ENCODE results near the gene DOCK10. TPM values are rescaled to one million over a fixed set of nuclear protein-coding genes. Genes with fewer than 3 reads are reported as not detected.

The DOCK10 gene
- total RNA-seq, 1 donor, result 176 TPM

- Histone ChIP-seq H3K4me1 (ENCODE audit: insufficient read depth, low read length) (peaks cover 54% of the 10 kb centered on the region), H3K27me3 (ENCODE audit: insufficient read depth, low read length) (no peaks in the 10 kb centered on the region), H3K9me3 (ENCODE audit: low read depth, low read length) (no peaks in the 10 kb centered on the region), H3K4me3 (ENCODE audit: low read length) (no peak overlapping the region)
These were observed 151.9 kb downstream of the DOCK10 start for GRCh38 chr2:224890372-224890771.

GRCh38 chr2:224887141-224887540 lies 155.1 kb downstream of the DOCK10 start:
- peaks cover 55% of the 10 kb centered on the region for H3K4me1 ChIP-seq (ENCODE audit: insufficient read depth, low read length)
- H3K4me3 ChIP-seq (ENCODE audit: low read length), result no peak overlapping the region
- no peaks in the 10 kb centered on the region for H3K27me3 ChIP-seq (ENCODE audit: insufficient read depth, low read length)
- no peaks in the 10 kb centered on the region for H3K9me3 ChIP-seq (ENCODE audit: low read depth, low read length)

DNA sequence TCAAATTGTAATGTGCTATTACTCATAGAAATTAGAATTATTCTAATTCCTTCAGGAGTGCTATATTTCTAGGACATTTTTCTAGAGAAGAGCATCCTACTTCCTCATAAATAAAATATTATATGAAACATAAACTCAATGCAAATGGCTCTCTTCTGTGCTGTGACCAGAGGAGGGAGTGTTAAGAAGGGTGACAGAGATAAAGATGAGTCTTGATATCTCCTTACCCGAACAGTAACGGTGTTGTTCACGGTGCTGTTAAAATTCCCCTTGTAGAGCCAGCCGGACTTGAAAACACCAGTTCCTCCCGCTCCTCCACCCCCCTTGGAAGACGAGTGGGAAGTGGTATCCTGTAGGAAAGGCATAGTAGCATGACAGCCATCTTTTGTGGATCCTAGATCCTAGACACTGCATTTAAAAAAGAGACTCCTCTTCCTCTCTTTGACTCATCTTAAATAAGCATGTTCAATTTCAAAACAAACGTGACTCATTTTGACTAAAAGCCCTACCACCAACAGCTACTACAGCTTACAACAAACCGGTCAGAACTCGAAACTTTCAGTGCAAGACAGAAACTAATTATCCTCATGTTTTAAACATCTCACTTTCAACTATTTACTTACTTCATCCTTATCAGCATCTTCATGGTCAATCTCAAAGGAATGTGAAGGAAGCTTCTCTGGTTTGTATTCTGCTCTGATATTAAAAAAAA lies 156.3 kb downstream of the DOCK10 start:
- H3K9me3 ChIP-seq (ENCODE audit: low read depth, low read length), result no peaks in the 10 kb centered on the region
- H3K27me3 ChIP-seq (ENCODE audit: insufficient read depth, low read length), result no peaks in the 10 kb centered on the region
- no peak overlapping the region for H3K4me3 ChIP-seq (ENCODE audit: low read length)
- H3K4me1 ChIP-seq (ENCODE audit: insufficient read depth, low read length), result peaks cover 54% of the 10 kb centered on the region

- Histone ChIP-seq H3K27me3 (ENCODE audit: insufficient read depth, low read length) (no peaks in the 10 kb centered on the region), H3K4me1 (ENCODE audit: insufficient read depth, low read length) (peaks cover 54% of the 10 kb centered on the region), H3K9me3 (ENCODE audit: low read depth, low read length) (no peaks in the 10 kb centered on the region), H3K4me3 (ENCODE audit: low read length) (no peak overlapping the region)
These were observed 157.0 kb downstream of the DOCK10 start for GRCh38 chr2:224885291-224885690.

DNA sequence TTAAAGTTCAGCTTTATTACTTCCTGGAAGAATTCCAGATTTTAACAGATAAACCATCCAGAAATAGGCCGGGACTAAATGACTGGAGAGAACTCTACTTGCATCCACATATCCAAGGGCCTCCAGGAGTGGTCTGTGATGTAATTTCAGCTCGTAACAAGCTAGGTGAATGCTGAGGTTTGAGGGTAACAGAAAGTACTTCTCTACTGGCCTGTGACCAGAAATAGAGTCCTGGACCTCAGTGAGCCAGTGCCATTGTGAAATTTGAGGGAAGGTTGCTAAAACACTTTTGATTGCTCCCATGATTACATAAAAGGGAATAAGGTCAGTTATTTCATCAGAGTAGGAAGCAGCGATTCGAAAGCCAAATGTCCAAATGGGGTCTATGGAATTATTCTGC lies 158.1 kb downstream of the DOCK10 start:
- Histone ChIP-seq H3K9me3 (ENCODE audit: low read depth, low read length) (no peaks in the 10 kb centered on the region), H3K4me1 (ENCODE audit: insufficient read depth, low read length) (peaks cover 54% of the 10 kb centered on the region), H3K27me3 (ENCODE audit: insufficient read depth, low read length) (no peaks in the 10 kb centered on the region), H3K4me3 (ENCODE audit: low read length) (no peak overlapping the region)

DNA sequence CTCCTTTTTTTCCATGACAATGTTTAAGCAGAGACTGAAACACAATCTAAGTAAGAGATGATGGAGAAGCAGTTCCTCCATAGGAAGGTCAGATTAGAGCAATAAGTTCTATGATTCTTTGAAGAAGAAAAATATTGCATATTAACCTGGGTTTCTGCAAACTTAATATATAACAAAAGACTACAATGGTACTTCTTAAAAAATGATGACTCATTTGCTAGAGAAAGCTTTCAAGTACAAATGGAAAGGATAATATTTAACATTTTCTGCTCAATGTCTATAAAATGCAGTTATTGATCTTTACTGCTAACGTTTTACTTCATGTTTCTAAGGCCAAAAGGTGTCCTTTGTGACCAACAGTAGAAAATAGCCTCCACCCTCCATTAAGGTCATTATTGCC lies 158.6 kb downstream of the DOCK10 start:
- no peaks in the 10 kb centered on the region for H3K9me3 ChIP-seq (ENCODE audit: low read depth, low read length)
- H3K4me1 ChIP-seq (ENCODE audit: insufficient read depth, low read length), result peaks cover 54% of the 10 kb centered on the region
- H3K4me3 ChIP-seq (ENCODE audit: low read length), result no peak overlapping the region
- H3K27me3 ChIP-seq (ENCODE audit: insufficient read depth, low read length), result no peaks in the 10 kb centered on the region

GRCh38 chr2:224883172-224883516 lies 159.1 kb downstream of the DOCK10 start:
- H3K4me1 ChIP-seq (ENCODE audit: insufficient read depth, low read length), result peaks cover 54% of the 10 kb centered on the region
- no peaks in the 10 kb centered on the region for H3K9me3 ChIP-seq (ENCODE audit: low read depth, low read length)
- no peak overlapping the region for H3K4me3 ChIP-seq (ENCODE audit: low read length)
- H3K27me3 ChIP-seq (ENCODE audit: insufficient read depth, low read length), result no peaks in the 10 kb centered on the region

GRCh38 chr2:224882291-224883171 lies 159.7 kb downstream of the DOCK10 start:
- Histone ChIP-seq H3K4me1 (ENCODE audit: insufficient read depth, low read length) (peaks cover 54% of the 10 kb centered on the region), H3K9me3 (ENCODE audit: low read depth, low read length) (no peaks in the 10 kb centered on the region), H3K27me3 (ENCODE audit: insufficient read depth, low read length) (no peaks in the 10 kb centered on the region), H3K4me3 (ENCODE audit: low read length) (no peak overlapping the region)

DNA sequence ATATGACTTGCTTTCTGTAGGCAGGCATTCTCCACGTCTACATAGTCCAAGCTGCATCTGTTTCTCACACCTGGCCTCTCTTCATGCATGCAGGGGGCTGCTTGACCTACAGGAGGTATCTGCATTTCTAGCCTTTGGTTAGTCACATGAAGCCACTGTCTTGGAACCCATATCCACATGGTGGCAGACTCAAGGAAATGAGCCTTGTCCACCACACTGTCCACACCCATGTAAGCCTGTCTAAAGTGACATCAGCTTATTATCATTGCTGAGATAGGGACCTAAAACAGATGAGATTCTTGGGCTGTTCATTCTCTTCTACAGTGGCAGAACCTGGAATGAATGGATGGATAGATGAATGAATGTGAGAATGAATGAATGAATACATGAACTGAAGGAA lies 160.4 kb downstream of the DOCK10 start:
- no peaks in the 10 kb centered on the region for H3K9me3 ChIP-seq (ENCODE audit: low read depth, low read length)
- H3K27me3 ChIP-seq (ENCODE audit: insufficient read depth, low read length), result no peaks in the 10 kb centered on the region
- H3K4me3 ChIP-seq (ENCODE audit: low read length), result no peak overlapping the region
- peaks cover 53% of the 10 kb centered on the region for H3K4me1 ChIP-seq (ENCODE audit: insufficient read depth, low read length)

DNA sequence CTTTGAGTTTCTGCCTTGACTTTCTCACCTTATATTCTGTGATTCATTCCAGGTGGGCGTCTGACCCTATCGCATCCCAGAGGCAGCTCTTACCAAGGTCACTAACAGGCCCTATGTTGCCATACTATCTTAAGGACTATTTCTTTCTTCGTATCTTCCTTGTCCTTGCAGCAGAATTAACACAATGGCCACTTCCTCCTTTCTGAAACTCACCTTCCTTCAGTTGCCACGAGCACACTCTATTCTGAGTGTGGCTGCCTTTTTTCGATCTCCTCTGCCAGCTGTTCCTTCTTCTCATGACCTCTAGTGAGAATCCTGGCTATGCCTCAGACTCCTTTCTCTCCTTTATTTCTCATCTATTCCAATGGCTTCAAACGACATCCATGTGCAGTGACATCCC lies 165.7 kb downstream of the DOCK10 start:
- Histone ChIP-seq H3K4me3 (ENCODE audit: low read length) (no peak overlapping the region), H3K9me3 (ENCODE audit: low read depth, low read length) (no peaks in the 10 kb centered on the region), H3K4me1 (ENCODE audit: insufficient read depth, low read length) (peaks cover 12% of the 10 kb centered on the region), H3K27me3 (ENCODE audit: insufficient read depth, low read length) (no peaks in the 10 kb centered on the region)

GRCh38 chr2:224875841-224876240 lies 166.4 kb downstream of the DOCK10 start:
- Histone ChIP-seq H3K9me3 (ENCODE audit: low read depth, low read length) (no peaks in the 10 kb centered on the region), H3K4me3 (ENCODE audit: low read length) (no peak overlapping the region), H3K4me1 (ENCODE audit: insufficient read depth, low read length) (peaks cover 12% of the 10 kb centered on the region), H3K27me3 (ENCODE audit: insufficient read depth, low read length) (no peaks in the 10 kb centered on the region)

GRCh38 chr2:224875153-224875552 lies 167.1 kb downstream of the DOCK10 start:
- Histone ChIP-seq H3K4me1 (ENCODE audit: insufficient read depth, low read length) (peaks cover 12% of the 10 kb centered on the region), H3K4me3 (ENCODE audit: low read length) (no peak overlapping the region)

GRCh38 chr2:224871813-224872212 lies 170.5 kb downstream of the DOCK10 start:
- no peaks in the 10 kb centered on the region for H3K27me3 ChIP-seq (ENCODE audit: insufficient read depth, low read length)
- H3K9me3 ChIP-seq (ENCODE audit: low read depth, low read length), result no peaks in the 10 kb centered on the region
- peaks cover 10% of the 10 kb centered on the region for H3K4me1 ChIP-seq (ENCODE audit: insufficient read depth, low read length)
- no peak overlapping the region for H3K4me3 ChIP-seq (ENCODE audit: low read length)

More at GRCh38 chr2:224875153-224875552, 167.1 kb downstream of the DOCK10 start:
- Histone ChIP-seq H3K9me3 (ENCODE audit: low read depth, low read length) (no peaks in the 10 kb centered on the region), H3K27me3 (ENCODE audit: insufficient read depth, low read length) (no peaks in the 10 kb centered on the region)

GRCh38 chr2:224870341-224870740 lies 171.9 kb downstream of the DOCK10 start:
- Histone ChIP-seq H3K4me1 (ENCODE audit: insufficient read depth, low read length) (no peaks in the 10 kb centered on the region), H3K4me3 (ENCODE audit: low read length) (no peak overlapping the region), H3K27me3 (ENCODE audit: insufficient read depth, low read length) (no peaks in the 10 kb centered on the region), H3K9me3 (ENCODE audit: low read depth, low read length) (no peaks in the 10 kb centered on the region)

DNA sequence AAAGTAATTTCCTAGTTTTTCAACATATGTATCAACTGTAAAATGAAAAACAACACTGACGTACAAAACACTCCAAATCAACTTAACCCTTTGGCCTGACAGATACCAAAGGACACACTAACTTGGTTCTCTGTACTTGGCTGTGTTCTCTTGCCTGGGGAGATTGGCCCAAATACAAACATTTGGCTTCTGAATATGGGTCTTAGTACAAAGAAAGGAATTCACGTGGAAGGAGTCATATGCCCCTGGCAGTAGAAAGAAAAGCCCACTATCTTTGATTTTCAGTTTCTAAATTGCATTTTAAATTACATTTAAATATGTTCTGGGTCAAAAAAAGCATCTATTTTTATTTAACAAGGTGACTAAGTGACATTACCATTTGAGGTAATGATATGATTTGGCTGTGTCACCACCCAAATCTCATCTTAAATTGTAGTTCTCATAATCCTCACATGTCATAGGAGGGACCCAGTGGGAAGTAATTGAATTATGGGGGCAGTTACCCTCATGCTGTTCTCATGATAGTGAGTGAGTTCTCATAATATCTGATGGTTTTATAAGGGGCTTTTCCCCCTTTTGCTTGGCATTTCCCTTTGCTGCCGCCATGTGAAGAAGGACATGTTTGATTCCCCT lies 172.6 kb downstream of the DOCK10 start:
- no peaks in the 10 kb centered on the region for H3K4me1 ChIP-seq (ENCODE audit: insufficient read depth, low read length)
- no peaks in the 10 kb centered on the region for H3K9me3 ChIP-seq (ENCODE audit: low read depth, low read length)
- no peaks in the 10 kb centered on the region for H3K27me3 ChIP-seq (ENCODE audit: insufficient read depth, low read length)
- no peak overlapping the region for H3K4me3 ChIP-seq (ENCODE audit: low read length)

Measured in mononuclear cell (primary cell).